ENCODE measurements around the gene SLC22A23. TPM values are rescaled to one million over a fixed set of nuclear protein-coding genes. Genes with fewer than 3 reads are reported as not detected.

The SLC22A23 gene
- total RNA-seq, 2 experiments from 2014 or later: 0.37 to 0.39 TPM

DNA sequence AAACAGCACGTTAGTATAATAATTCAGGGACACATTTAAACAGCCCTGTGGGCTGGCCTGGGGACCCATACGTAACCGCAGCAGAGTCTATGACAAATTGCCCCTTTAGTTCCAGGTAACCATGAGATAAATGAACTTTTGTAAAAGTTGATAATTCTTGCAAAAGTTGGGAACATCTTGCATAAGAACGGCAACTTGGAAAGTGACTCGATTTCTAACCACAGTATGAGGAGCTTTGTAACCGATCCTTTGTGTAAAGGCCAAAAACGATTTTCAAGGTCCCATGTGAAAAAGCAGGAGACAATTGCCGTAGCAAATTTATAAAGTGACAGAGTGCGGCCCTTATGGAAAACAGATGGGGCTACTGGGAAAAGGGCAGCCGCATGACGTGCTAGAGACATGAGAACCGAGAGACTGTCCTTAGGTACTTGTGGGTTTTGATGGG is 116.5 kb downstream of the SLC22A23 start:
- peaks cover 12% of the 10 kb centered on the region for H3K4me1 Mint-ChIP-seq
- H3K36me3 Mint-ChIP-seq (ENCODE audit: low read depth): no peaks in the 10 kb centered on the region
- H3K4me3 Mint-ChIP-seq: no peak overlapping the region
- ATAC-seq (no peak), DNase-seq (no peak)
- intact Hi-C loops (cut with DNase I, micrococcal nuclease): no loop called here
- POLR2A ChIA-PET: no interaction called here
- no peaks in the 10 kb centered on the region for H3K9me3 Mint-ChIP-seq (ENCODE audit: low read depth)
- H3K27ac Mint-ChIP-seq: no peak overlapping the region
- no peaks in the 10 kb centered on the region for H3K27me3 Mint-ChIP-seq
- CTCF ChIA-PET: interaction anchor here (0.7 kb wide), 1 partner anchor 73 kb away, joined by 3 read pairs; no protein-coding TSS in a partner anchor

GRCh38 chr6:3339811-3340210 is 117.0 kb downstream of the SLC22A23 start:
- ChIA-PET CTCF (interaction anchor here (0.6 to 0.7 kb wide), 2 partner anchors 73 to 308 kb away, joined by 3 read pairs; no protein-coding TSS in a partner anchor), POLR2A (no interaction called here)
- Mint-ChIP-seq H3K4me1 (peaks cover 12% of the 10 kb centered on the region), H3K27ac (no peak overlapping the region), H3K4me3 (no peak overlapping the region), H3K27me3 (no peaks in the 10 kb centered on the region), H3K36me3 (ENCODE audit: low read depth) (no peaks in the 10 kb centered on the region), H3K9me3 (ENCODE audit: low read depth) (no peaks in the 10 kb centered on the region)
- DNase-seq (no peak), ATAC-seq (no peak)
- intact Hi-C loops (cut with DNase I, micrococcal nuclease): no loop called here

GRCh38 chr6:3337521-3338350 is 119.1 kb downstream of the SLC22A23 start:
- H3K27ac Mint-ChIP-seq: no peak overlapping the region

DNA sequence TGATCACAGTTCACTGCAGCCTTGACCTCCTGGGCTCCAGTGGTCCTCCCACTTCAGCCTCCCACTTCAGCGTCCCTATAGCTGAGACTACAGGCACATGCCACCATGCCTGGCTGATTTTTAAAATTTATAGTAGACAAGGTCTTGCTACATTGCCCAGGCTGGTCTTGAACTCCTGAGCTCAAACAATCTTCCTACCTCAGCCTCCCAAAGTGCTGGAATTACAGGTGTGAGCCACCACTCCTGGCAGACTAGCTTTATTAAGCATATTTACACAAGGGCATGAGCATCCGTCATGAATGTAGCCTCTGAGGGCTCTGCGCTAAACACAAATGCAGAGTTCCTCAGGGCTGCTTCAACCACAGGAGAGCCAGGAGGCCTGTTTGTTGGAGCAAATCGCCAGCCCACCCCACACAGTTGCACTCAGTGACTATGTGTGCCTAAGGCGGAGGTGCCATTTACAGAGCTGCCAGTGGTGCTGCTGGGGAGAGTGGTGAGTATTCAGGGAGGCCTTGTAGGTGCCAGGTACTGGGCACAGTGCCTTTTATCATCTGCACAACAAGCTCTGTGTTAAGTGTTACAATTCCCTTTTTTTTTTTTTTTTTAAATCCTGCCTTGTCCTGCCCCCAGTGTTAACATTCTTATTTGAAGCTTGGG is 119.9 kb downstream of the SLC22A23 start:
- DNase-seq: no peak
- H3K4me3 Mint-ChIP-seq: no peak overlapping the region
- H3K27me3 Mint-ChIP-seq: no peaks in the 10 kb centered on the region
- H3K27ac Mint-ChIP-seq: no peak overlapping the region
- H3K4me1 Mint-ChIP-seq: peaks cover 16% of the 10 kb centered on the region
- ChIA-PET CTCF (interaction anchor here (0.6 kb wide), 1 partner anchor 11 kb away, joined by 3 read pairs; no protein-coding TSS in a partner anchor), POLR2A (interaction anchor here (0.7 kb wide), 1 partner anchor 136 kb away, joined by 4 read pairs; no protein-coding TSS in a partner anchor)
- no peaks in the 10 kb centered on the region for H3K9me3 Mint-ChIP-seq (ENCODE audit: low read depth)
- intact Hi-C loops (cut with DNase I, micrococcal nuclease): no loop called here
- no peak for ATAC-seq
- no peaks in the 10 kb centered on the region for H3K36me3 Mint-ChIP-seq (ENCODE audit: low read depth)

More at GRCh38 chr6:3337521-3338350, 119.1 kb downstream of the SLC22A23 start:
- Mint-ChIP-seq H3K9me3 (ENCODE audit: low read depth) (no peaks in the 10 kb centered on the region), H3K4me1 (peaks cover 16% of the 10 kb centered on the region), H3K4me3 (no peak overlapping the region), H3K27me3 (no peaks in the 10 kb centered on the region), H3K36me3 (ENCODE audit: low read depth) (no peaks in the 10 kb centered on the region)
- ChIA-PET CTCF (interaction anchor here (0.6 kb wide), 1 partner anchor 11 kb away, joined by 3 read pairs; no protein-coding TSS in a partner anchor), POLR2A (interaction anchor here (0.7 kb wide), 1 partner anchor 136 kb away, joined by 4 read pairs; no protein-coding TSS in a partner anchor)
- DNase-seq: no peak
- no peak for ATAC-seq
- intact Hi-C loops (cut with DNase I, micrococcal nuclease): no loop called here

DNA sequence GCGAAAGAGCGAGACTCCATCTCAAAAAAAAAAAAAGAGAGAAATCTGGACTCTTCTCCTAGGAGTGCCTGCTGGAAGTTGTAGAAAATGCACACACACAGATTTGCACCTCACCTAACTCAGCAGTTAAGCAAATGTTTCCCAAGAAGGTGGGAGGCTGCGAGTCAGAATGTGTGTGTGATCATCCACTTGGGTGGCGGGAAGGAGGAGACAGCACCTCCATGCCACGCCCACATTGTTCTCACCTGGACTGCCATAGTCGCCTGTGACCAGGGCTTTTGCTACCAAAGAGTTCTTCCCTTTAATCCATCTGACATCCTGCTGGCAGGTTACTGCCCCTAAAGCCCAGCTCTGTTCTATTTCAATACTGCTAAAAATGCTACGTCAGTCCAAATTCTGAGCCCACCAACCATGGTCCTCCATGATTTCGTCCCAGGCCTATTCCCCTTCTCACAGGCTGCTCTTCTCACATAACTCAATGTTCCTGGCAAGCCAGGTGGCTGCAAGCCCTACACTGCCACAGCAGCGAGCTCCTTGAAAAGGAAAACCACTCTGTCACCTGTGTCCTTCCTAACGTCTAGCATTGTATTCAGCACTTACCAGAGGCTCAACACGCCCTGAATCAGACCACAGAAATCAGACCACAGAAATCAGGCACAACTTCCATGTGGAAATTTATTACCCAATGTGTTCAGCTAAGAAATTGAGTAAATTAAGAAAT is 120.6 kb downstream of the SLC22A23 start:
- CTCF ChIA-PET: no interaction called here
- Mint-ChIP-seq H3K36me3 (ENCODE audit: low read depth) (no peaks in the 10 kb centered on the region), H3K9me3 (ENCODE audit: low read depth) (no peaks in the 10 kb centered on the region), H3K27ac (no peak overlapping the region), H3K4me3 (no peak overlapping the region), H3K27me3 (no peaks in the 10 kb centered on the region), H3K4me1 (peaks cover 16% of the 10 kb centered on the region)
- DNase-seq (no peak), ATAC-seq (no peak)
- POLR2A ChIA-PET: no interaction called here
- intact Hi-C loops (cut with DNase I, micrococcal nuclease): no loop called here

DNA sequence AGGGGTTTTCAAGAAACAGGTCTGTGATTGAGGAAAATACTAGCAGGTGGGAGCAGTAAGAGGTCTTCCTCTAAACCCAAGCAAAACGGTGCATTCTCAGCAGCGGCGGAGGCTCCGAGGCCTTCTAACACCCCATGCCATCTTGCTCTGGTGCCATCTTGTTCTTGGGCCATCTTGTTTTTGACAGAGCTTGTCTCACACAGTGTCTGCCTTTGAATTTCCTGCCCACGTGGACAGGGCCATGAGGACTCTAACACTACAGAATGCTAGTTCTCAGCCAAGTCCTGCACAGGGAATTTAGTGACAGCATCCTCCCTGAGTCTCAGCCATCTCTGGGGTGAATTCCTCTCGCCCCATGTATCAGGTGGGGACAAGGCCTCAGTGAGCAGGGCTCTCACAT is 121.7 kb downstream of the SLC22A23 start:
- no peak for DNase-seq
- H3K4me3 Mint-ChIP-seq: no peak overlapping the region
- no peaks in the 10 kb centered on the region for H3K27me3 Mint-ChIP-seq
- ChIA-PET POLR2A (no interaction called here), CTCF (no interaction called here)
- no peak overlapping the region for H3K27ac Mint-ChIP-seq
- peaks cover 16% of the 10 kb centered on the region for H3K4me1 Mint-ChIP-seq
- no peaks in the 10 kb centered on the region for H3K9me3 Mint-ChIP-seq (ENCODE audit: low read depth)
- no peak for ATAC-seq
- intact Hi-C loops (cut with DNase I, micrococcal nuclease): no loop called here
- no peaks in the 10 kb centered on the region for H3K36me3 Mint-ChIP-seq (ENCODE audit: low read depth)

DNA sequence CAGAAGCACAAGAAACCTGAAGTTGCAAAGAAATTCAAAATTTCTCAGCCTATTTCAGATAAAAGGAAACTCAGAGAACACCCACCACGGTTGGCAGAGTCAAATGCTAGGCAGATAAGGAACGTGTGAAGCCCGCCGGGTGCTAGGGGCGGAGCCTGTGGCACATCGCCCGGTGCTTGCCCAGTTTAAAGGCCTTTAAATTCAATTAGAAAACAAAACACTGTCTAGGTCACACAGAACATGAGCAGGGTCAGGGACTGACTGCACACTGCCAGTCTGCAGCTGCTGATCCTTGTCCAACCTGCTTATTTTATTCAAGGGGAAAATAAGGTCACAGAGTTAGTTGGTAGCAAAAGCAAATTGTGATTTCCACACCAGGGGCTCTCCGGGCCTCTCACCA is 122.3 kb downstream of the SLC22A23 start:
- Mint-ChIP-seq H3K36me3 (ENCODE audit: low read depth) (no peaks in the 10 kb centered on the region), H3K4me3 (no peak overlapping the region), H3K9me3 (ENCODE audit: low read depth) (no peaks in the 10 kb centered on the region), H3K4me1 (peaks cover 16% of the 10 kb centered on the region), H3K27ac (no peak overlapping the region), H3K27me3 (no peaks in the 10 kb centered on the region)
- no peak for DNase-seq
- ChIA-PET POLR2A (no interaction called here), CTCF (no interaction called here)
- ATAC-seq: no peak
- intact Hi-C loops (cut with DNase I, micrococcal nuclease): no loop called here

GRCh38 chr6:3333263-3333662 is 123.6 kb downstream of the SLC22A23 start:
- intact Hi-C loops (cut with DNase I, micrococcal nuclease): no loop called here
- H3K36me3 Mint-ChIP-seq (ENCODE audit: low read depth): no peaks in the 10 kb centered on the region
- ChIA-PET CTCF (no interaction called here), POLR2A (no interaction called here)
- H3K4me3 Mint-ChIP-seq: no peak overlapping the region
- ATAC-seq (no peak), DNase-seq (no peak)
- no peaks in the 10 kb centered on the region for H3K27me3 Mint-ChIP-seq
- no peak overlapping the region for H3K27ac Mint-ChIP-seq
- no peaks in the 10 kb centered on the region for H3K9me3 Mint-ChIP-seq (ENCODE audit: low read depth)
- H3K4me1 Mint-ChIP-seq: peaks cover 12% of the 10 kb centered on the region

DNA sequence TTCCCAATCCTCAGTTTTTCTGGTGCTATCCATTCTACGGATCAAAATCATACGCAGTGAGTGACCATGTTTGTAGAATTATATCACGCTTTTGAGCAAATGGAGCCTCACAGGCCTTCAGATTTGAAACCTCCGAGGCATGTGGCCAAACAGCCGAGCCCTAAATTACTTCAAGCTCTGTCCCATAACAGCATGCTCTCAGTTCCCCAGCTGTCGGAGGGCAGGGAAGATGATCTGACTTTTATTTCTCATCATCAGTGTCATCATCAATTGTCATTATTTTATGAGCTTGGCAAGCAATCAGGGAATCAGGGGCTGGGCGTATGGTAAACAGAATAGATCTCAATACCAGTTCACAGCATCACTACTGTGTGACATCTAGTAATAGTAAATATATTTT is 124.9 kb downstream of the SLC22A23 start:
- ChIA-PET POLR2A (no interaction called here), CTCF (interaction anchor here (0.6 kb wide), 1 partner anchor 806 kb away, joined by 3 read pairs; no protein-coding TSS in a partner anchor)
- Mint-ChIP-seq H3K27me3 (peaks cover 2% of the 10 kb centered on the region), H3K4me3 (no peak overlapping the region), H3K9me3 (ENCODE audit: low read depth) (no peaks in the 10 kb centered on the region), H3K27ac (no peak overlapping the region), H3K4me1 (peaks cover 4% of the 10 kb centered on the region), H3K36me3 (ENCODE audit: low read depth) (no peaks in the 10 kb centered on the region)
- no peak for ATAC-seq
- intact Hi-C loops (cut with DNase I, micrococcal nuclease): no loop called here
- DNase-seq: no peak

- CTCF ChIA-PET: interaction anchor here (0.6 kb wide), 1 partner anchor 486 kb away, joined by 3 read pairs; no protein-coding TSS in a partner anchor
- POLR2A ChIA-PET: no interaction called here
- no peak for DNase-seq
- intact Hi-C loops (cut with DNase I, micrococcal nuclease): no loop called here
- peaks cover 4% of the 10 kb centered on the region for H3K4me1 Mint-ChIP-seq
- H3K9me3 Mint-ChIP-seq (ENCODE audit: low read depth): no peaks in the 10 kb centered on the region
- H3K27me3 Mint-ChIP-seq: peaks cover 2% of the 10 kb centered on the region
- no peak overlapping the region for H3K27ac Mint-ChIP-seq
- no peaks in the 10 kb centered on the region for H3K36me3 Mint-ChIP-seq (ENCODE audit: low read depth)
- ATAC-seq: no peak
- no peak overlapping the region for H3K4me3 Mint-ChIP-seq
Measured at GRCh38 chr6:3331494-3331893, 125.4 kb downstream of the SLC22A23 start.

GRCh38 chr6:3330199-3330598 is 126.7 kb downstream of the SLC22A23 start:
- ATAC-seq (no peak), DNase-seq (no peak)
- peaks cover 2% of the 10 kb centered on the region for H3K27me3 Mint-ChIP-seq
- no peaks in the 10 kb centered on the region for H3K36me3 Mint-ChIP-seq (ENCODE audit: low read depth)
- intact Hi-C loops (cut with DNase I, micrococcal nuclease): no loop called here
- ChIA-PET POLR2A (no interaction called here), CTCF (interaction anchor here (0.7 kb wide), 1 partner anchor 78 kb away, joined by 3 read pairs; no protein-coding TSS in a partner anchor)
- H3K4me1 Mint-ChIP-seq: peaks cover 4% of the 10 kb centered on the region
- H3K27ac Mint-ChIP-seq: no peak overlapping the region
- no peaks in the 10 kb centered on the region for H3K9me3 Mint-ChIP-seq (ENCODE audit: low read depth)
- H3K4me3 Mint-ChIP-seq: no peak overlapping the region
